ENCODE results near the gene TRAF3.
"Not testable (repeated sequence)": the region's sequence is repeated elsewhere in the genome, so short reads cannot be mapped to it uniquely, and the experiment has no call there.

TRAF3 gene

DNA sequence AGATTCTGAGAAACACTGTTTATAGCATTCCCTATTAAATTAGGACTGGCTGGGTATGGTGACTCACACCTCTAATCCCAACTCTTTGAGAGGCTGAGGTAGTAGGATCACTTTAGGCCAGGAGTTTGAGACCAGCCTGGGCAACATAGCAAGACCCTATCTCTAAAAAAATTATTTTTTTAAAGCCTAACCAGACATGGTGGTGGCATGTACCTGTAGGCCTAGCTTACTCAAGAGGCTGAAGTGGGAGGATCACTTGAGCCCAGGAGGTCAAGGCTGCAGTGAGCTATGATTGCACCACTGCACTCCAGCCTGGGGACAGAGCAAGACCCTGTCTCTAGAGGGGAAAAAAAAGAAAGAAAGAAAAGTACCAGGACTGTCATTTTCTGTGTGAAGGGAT, 119.5 kb downstream of the TRAF3 start:
- not testable (repeated sequence) for DNase-seq

DNA sequence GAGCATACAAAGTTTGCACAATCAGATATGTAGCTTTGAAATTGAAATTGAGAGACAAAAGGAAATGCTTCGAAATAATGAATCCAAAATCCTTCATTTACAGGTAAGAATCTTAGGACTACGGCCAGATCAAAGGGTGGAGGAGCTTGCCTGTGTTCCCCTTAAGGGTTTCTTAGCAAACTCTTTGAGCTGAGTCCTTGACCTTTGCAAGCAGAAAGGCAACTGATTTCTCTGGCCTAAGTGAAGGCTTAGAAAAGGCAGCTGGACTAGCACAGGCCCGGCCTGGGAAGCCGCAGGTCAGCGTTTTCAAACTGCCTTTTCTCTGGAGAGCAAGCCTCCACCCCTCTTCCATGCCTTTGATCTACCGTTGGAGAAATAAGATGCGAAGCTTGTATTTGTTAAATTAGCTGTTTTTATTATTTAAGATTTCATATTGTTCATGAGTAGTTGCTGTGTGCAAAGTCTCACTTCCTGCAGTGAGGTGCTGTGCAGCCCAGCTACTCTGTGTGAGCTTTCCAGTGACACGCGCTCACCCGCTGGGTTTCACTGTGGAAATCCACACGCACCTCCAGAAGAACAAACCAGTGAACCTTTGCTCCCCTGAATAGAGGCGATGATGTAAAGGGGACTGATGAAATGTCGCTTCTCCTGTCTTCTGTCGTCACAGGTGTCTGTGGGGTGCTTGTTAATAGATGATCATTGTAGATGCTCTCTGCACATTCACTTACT, 120.2 kb downstream of the TRAF3 start:
- DNase-seq = no peak

DNA sequence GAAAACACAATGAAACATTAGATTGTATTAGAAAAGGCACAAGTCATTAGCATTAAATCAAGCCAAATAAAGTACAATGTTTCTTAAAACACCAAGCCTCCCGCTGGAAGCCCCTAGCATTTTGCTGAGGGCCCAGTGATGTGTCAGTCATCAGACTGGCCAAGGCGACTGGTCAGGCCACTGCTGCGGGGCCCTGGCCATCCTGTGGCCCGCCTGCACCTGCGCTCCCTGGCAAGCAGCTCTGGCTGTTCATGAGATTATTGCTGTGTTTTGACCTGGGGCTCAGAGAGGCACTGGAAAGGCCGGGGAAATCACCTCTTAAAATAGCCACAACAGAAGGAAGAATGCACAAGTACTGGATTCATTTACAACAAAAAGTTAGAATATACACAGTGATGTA, 121.0 kb downstream of the TRAF3 start:
- no peak for DNase-seq

DNA sequence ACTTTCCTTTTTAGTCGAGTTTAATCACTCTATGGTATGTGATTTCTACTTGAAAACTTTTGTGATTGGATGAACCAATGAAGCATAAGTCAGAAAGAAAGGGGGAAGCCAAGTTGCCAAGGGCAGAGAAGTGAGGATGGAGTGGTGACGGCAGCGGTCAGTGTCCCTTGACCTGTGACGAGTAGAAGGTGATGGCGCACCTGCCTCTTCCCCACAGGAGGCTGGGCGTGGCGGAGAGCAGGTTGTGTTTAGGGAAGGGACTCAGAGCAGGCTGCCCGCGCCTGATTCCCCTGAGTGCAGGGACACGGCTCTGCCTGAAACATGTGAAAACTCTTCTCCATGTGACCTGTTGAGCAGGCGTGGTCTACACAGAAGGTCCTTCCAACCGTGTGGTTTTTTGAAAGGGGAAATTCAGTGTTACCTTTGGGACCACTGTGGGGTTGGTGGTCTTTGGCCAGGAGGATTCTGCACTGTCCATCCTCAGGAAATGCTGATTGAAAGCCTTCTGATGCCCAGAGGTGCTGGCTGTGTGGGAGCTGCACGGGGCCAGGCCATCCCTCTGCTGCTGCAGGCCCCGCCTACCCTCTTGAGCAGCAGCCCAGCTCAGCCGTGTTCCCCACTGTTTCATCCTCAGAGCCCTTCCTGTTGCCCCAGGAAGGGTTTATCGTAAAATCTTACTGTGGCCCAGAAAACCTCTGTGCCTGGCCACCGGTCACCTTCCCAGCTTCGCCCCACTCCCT, 121.7 kb downstream of the TRAF3 start:
- DNase-seq = no peak

DNA sequence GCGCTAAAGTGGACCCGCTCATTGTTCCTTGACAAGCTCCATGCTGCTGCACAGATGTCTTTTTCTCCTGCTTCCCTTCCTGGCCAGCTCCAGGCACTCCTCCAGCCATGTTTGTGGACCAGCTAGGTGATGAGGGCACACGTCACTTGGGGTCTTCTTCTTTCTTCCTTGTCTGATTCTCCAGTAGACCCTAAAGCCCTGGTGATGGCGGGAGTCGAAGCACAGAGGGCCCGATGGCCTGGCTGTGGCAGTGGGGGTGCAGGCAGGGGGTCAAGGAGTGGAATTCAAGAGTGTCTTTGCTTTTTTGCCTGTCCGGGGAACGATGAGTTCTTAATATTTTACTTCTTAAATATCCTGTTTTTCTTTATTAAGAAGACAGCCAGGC, 122.3 kb downstream of the TRAF3 start:
- DNase-seq = no peak

DNA sequence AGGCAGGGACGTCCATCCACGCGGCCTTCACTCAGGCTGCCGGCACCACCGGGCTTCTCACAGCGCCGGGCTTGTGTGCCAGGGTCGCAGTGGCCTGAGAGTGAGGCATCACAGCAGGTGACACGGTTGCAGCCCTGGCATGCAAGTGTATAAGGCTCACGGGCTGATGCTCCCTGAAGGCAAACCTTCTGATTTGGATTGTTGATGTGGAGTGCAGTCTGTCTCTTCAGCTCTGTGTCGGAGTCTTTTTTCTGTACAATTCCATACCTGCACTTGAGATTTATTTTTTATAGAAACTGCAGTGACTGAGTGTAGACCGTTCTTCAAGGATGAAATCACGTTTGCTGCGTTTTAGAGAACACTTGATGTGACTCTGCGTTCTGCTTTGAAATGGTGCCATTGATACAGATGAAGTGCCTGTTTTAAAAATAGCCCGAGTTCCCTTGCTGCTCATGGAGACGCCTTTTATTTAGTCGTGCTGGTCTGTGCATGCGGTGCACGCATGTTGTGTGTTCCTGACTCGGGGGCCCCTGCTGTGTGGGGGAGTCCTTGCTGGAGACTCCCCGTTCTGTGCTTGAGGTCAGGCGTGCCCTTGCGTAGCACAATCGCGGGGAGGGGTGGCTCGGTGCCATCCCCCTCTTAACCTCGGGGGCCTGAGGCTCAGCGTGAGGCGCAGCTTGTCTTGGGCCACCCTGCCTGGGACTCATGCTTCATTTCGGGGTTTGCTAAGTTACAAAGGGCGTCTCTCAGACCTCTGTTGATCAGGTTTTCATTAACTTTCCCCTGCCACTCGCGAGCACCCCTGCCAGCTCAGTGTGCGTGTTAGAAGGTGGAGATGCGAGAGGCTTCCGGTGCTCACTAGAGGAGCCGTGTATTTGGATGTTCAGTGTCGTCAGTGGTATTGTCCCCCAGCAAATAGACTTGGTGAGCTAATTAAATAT, 123.7 kb downstream of the TRAF3 start:
- DNase-seq = no peak

DNA sequence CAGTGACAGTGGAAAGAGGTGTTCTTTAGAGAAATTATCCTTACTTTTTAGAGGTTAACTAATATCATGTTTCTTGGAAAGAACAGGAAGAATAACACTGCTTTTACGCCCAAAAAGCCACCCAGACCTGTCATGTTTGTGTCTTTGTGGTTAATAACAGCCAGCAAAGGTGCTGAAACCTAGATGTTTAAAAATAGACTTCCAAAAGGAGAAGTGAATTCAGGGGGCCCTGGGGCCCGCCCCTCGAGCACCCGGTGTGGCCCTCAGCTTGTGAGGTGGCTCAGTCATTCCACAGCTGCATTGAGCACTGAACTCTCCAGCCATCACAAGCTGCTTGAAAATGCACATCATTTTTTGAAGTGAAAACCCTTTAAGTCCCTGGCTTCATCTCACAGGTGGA, 124.4 kb downstream of the TRAF3 start:
- DNase-seq = no peak

DNA sequence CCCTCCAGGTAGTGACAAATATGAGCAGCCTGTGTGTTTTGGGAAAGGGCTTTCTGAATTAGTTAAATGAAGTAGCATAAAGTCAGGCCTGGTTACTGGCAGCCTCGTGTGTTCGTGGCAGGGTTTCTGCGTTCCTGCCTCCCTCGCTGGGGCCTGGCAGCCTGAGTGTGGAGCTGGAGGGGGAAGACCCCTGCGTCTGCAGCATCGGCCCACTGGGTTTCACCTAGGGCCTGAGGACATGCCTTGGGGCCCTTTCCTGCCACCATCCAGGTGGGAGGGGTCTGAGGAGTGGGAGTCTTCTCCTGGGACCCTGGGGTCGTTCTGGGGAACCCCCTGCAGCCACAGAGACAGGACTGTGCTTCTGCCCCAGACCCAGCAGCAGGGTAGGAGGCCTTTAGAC, 124.8 kb downstream of the TRAF3 start:
- DNase-seq = no peak

DNA sequence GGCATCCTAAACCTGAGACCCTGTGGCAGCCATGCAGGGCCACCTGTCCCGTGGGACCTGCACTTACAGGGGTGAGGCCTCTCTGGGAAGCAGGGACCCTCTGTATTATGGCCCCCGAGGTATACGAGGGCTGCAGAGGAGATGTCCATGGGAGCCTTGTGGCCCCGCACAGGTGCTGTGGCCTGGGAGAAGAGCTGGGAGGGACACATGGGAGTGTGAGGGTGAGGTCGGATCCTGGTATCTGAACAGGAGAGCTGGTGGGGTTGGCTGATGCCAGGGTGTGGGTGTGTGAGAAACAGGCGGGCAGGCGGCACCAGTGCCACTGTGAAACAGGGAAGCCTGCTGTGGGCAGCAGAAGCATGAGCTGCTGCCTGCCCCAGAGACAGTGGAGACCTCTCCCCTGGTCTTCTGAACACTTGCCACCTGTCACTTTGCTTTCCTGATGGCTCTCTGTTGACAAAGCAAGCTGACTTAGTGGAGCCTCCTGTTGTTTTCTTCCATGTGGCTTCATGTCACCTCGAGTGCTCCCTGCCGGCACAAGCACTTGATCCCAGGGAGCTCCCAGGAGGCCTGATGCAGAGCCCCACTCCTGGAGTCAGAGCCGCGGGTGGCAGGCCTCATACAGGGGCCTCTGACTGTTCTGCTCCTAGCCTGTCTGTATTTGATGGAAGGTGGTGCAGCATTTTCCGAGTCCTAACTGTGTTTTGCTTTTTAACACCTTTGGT, 125.4 kb downstream of the TRAF3 start:
- DNase-seq = no peak

DNA sequence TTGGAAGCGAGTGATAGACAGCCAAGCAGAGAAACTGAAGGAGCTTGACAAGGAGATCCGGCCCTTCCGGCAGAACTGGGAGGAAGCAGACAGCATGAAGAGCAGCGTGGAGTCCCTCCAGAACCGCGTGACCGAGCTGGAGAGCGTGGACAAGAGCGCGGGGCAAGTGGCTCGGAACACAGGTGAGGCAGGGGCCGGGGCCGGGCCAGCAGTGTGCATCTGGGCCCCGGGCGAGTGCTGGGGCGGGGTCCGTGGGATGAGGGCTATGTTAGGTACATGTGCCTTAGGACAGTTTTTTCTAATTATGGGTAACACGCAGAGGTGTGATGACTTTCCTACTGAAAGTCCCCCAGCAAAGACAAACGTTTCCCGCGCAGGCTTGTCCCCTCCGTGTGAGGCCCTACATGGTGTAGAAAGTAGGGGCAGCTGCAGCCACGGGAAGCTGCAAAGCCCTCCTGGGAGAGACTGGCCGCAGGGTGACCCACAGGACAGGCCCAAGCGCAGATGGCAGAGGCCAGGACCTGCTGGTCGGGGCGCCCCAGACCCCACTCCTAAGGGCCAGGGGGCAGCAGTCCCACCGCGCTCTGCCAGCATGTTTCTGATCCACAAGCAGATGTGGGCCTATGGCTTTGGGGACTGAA, 126.1 kb downstream of the TRAF3 start:
- DNase-seq = no peak

DNA sequence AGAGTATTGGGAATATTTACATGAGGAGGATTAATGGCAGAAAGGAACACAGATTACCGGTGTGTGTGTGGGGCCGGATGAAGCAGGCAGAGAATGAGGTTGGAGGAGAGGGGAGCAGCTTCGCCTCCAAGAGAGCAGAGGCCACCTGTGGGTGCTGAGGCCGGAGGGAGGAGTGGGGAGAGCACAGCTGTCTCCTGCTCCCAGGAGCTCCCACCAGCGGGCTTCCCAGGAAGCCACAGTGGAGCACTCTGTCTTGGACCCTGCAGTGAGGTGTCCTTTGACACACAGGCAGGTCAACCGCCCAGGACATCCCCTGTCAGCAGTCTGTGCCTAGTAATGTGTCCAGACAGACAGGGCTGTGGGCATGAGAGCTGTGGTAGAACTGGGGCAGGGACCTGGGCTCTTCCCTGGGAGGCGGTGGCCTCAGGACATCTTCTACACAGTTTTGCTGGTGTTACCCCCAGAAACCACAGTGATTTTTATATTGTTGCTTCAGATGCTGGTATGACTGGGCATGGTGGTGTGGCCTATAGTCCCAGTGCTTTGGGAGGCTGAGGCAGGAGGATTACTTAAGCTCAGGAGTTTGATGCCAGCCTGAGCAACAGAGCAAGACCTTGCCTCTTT, 126.8 kb downstream of the TRAF3 start:
- no peak for DNase-seq

DNA sequence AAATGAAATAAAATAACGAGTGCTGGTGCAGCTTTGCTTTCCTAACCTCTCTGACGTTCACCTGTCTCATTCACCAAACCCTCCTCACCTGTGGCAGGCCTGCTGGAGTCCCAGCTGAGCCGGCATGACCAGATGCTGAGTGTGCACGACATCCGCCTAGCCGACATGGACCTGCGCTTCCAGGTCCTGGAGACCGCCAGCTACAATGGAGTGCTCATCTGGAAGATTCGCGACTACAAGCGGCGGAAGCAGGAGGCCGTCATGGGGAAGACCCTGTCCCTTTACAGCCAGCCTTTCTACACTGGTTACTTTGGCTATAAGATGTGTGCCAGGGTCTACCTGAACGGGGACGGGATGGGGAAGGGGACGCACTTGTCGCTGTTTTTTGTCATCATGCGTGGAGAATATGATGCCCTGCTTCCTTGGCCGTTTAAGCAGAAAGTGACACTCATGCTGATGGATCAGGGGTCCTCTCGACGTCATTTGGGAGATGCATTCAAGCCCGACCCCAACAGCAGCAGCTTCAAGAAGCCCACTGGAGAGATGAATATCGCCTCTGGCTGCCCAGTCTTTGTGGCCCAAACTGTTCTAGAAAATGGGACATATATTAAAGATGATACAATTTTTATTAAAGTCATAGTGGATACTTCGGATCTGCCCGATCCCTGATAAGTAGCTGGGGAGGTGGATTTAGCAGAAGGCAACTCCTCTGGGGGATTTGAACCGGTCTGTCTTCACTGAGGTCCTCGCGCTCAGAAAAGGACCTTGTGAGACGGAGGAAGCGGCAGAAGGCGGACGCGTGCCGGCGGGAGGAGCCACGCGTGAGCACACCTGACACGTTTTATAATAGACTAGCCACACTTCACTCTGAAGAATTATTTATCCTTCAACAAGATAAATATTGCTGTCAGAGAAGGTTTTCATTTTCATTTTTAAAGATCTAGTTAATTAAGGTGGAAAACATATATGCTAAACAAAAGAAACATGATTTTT, 128.2 kb downstream of the TRAF3 start:
- DNase-seq = no peak

DNA sequence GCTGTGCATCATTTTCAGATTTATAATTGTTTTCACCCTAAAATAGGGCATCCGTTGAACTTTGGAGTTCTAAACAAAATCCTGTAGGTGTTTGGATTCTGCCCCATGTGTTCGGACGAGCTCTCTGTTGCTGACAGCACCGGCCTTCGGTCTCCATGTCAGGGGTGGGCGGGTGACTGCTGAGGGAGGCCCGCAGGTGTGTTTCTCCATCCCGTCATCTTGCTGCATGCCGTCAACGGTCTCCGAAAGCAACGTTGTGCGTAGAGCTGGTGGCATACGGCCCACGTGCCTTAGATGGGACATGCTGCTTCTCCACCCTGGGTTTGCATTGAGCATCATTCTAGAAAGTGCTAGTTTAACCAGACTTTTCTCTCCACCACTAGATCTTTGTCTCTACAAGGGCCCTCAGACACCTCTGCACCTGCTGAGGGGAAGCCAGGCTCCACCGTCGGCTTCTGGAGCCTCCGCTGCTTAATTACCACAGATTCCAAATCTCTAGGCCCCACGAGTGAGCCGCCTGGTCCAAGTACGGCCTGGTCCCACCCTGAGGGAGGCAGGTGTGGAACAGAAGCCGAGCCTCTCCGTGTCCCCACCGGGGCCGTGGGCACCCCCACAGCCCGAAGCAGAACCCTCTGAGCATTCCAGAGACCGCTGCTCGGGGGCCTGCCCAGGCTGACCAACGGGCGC, 129.5 kb downstream of the TRAF3 start:
- DNase-seq = no peak

DNA sequence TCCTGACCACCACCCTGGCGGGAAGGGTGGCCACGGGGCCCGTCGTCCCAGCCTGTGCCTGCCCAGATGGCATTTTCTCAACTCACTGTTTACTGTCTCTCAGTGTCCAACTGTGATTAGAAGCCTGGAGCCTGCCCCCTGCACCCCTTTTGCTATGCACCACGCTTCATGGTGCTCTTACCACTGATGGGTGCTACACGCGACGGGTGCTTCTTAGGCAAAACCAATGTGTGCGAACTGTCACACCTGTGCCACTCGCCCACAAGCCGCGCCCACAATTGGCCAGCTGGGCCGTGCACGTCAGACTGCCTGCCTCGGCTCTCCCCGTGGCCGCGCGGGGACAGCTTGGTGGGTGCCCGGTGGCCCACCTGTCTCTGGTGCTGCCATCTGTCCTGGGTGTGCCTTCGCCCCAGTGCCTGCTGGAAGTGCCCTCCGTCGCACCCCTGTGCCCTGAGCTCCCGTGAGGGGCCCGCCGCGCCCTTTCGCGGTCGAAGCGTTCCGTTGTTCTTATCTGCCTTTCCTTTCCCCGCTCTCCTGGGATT, 130.1 kb downstream of the TRAF3 start:
- no peak for DNase-seq

DNA sequence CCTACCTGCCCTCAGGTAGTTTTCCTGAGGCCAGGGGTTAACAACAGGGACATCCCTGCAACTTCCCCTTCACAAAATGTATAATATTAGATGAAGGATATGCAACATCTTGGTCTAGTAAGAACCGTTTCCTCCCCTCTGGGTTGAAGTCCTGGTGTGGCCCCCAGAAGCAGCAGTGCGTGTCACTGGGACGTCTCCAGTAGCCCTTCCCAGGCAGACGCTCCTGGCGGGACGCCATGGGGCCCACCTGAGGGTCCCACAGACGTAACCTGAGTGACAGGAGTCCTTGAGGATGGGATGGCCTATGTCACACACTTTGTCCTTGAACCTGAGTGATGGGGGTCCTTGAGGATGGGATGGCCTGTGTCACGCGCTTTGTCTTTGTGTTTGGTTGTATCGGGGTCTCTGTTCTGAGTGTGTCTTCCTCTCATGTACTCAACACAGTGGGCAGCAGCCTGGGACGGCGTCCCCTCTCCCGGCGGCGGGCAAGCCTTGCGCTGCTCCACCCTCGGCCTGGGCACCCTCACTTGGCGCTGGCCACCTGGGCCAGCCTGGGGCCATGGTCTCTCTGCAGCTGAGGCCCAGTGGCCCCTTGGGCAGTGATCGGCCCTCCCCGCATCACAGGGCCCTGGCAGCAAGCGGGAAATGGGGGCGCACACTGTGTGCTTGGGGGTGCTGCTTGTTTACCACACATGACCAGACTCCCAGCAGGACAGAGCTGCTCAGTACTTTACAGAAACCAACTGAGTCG, 130.9 kb downstream of the TRAF3 start:
- DNase-seq = no peak

DNA sequence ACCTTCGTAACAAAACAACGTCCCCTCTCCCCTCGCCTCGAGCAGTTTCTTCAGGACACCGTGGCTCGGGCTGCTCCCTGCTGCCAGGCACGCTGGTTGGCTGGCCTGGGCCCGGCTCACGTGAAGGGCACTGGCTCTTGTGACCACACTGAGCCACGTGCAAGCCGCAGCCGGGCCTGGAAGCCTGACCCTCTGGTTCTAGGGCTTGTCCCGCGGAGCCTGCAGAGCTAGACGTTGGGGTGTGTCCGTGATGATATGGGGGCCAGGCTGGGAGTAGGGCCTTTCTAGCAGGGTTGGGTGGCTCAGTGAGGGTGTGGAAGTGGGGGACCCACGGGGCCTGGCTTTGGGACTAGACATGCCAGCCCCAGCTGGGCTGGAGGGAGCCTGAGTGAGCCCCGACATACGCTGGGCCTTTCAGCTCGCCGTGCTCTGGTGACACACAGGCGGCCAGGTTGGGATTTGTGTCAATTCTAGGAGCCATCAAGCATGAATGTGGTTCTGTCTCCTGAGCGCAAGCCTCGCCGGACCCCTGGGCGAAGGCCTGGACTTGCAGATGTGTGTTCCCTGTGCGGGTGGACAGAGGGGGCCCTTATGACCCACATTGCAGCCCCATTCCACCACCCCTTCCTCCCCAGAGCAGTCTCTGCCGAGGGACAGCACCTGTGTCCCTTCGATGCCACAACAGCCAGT, 131.7 kb downstream of the TRAF3 start:
- DNase-seq = no peak

DNA sequence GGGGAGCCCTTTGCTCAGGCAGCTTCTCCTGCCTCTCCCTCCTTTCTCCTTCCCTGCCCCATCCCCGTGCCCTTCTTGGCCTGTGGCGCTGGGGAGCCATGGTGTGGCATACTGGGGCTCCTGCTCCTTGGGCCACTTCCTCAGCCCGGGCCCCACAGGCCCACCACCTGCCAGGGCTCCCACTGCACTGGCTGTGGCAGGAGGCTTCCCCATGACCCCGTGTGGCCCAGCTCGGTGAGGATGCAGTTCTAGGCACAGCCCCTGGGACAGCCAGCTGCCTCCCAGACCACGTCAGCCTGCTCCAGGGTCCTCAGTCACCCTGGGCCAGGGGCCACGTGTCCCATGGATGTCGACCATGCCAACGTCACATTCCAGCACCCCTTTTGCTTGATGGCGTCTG, 132.2 kb downstream of the TRAF3 start:
- no peak for DNase-seq

DNA sequence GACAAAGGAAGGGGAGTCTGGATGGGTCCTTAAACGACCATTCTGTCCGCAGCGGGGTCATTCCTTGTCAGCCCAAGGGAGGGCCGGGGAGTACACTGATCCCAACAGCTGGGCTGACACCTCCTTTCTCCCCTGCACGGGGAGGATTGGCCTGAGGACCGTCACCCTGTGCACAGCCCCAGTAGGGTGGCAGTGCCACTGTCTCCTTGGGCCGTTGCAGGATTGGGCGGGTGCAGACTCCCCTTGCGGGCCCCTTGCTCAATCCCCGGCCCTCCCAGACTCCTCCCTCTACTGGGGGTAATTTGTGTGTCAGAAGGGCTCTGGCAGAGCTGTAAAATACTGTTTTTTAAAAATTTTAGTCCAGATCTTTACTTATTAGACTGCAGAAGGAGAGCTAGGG, 132.7 kb downstream of the TRAF3 start:
- no peak for DNase-seq
